ENCODE results near the gene PEX5L.

DNA sequence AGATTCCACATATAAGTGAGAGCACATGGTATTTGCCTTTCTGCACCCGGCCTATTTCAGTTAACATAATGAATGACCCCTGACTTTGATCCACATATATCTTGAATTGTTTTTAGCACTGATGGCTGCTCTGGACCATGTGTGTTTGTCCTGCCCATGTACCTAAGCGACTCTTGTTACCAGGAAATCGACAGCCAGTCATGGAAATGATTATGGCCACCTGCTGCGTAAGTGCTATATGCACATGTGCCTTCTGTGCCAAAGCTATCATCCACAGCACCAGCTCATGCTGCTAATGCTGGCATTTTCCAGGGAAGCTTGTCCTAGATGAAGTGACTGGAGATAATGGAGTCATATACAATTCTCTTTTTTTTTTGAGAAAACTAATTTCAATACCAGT, 103.7 kb downstream of the PEX5L start:
- TF ChIP-seq EZH2phosphoT487 (IDR thresholded peaks at IDR 0.05; ENCODE audit: low read length) (no peak), EZH2 (optimal IDR thresholded peaks at IDR 0.05; ENCODE audit: low read depth, low read length) (no peak)
- TF ChIP-seq, protein P1, sequence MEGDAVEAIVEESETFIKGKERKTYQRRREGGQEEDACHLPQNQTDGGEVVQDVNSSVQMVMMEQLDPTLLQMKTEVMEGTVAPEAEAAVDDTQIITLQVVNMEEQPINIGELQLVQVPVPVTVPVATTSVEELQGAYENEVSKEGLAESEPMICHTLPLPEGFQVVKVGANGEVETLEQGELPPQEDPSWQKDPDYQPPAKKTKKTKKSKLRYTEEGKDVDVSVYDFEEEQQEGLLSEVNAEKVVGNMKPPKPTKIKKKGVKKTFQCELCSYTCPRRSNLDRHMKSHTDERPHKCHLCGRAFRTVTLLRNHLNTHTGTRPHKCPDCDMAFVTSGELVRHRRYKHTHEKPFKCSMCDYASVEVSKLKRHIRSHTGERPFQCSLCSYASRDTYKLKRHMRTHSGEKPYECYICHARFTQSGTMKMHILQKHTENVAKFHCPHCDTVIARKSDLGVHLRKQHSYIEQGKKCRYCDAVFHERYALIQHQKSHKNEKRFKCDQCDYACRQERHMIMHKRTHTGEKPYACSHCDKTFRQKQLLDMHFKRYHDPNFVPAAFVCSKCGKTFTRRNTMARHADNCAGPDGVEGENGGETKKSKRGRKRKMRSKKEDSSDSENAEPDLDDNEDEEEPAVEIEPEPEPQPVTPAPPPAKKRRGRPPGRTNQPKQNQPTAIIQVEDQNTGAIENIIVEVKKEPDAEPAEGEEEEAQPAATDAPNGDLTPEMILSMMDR (IDR thresholded peaks at IDR 0.05; ENCODE audit: low read length): no peak

Data from MM.1S (cell line).